ENCODE data around the gene ARCN1. TPM values are rescaled to one million over a fixed set of nuclear protein-coding genes. Genes with fewer than 3 reads are reported as not detected.

The ARCN1 gene
- total and polyA plus RNA-seq, 2 of the 4 experiments (the other 2 are of a cell fraction), result 148 to 212 TPM

DNA sequence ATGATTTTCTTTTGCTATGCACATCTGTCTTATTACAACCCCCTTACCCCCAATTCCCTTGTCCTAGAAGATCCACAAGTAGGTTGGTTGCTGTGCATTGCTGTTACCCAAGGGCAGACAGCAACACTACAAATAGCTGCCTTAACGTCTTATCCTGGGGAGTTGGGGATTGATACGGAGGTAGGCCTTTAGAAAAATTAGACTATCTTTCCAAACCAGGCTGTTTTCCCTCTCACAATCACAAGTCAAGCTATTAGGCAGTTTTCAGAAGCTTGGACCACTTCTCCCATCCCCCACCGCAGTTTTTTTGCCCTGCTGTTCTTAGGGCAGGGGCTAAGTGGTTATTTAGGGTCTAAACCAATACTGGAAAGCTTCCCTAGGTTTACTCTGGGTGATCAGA is 32.4 kb downstream of the ARCN1 start:
- H3K79me1 ChIP-seq (ENCODE audit: low read depth in 1 of 2, low read length in 2 of 2), result peaks cover 14 to 51% of the 10 kb centered on the region in 2 experiments; a peak in 3 of 4 replicates
- no peak overlapping the region for H2BK15ac ChIP-seq (ENCODE audit: low read depth, low read length)
- peak overlapping the region; percentile 11; the same call in 1 of the 2 replicates for H3K56ac ChIP-seq (ENCODE audit: extremely low read depth, insufficient read depth, low read length)
- POLR2A ChIA-PET (ENCODE audit: unreplicated experiment), result interaction anchor here (1.0 kb wide), 1 partner anchor 15 kb away, joined by 4 read pairs; no protein-coding TSS in a partner anchor
- H4K20me1 ChIP-seq (ENCODE audit: insufficient read depth, low read length), result peaks cover 9% of the 10 kb centered on the region
- H3K4me2 ChIP-seq (ENCODE audit: low read depth, low read length), result no peak overlapping the region
- H2AK9ac ChIP-seq (replicated peaks; ENCODE audit: low read depth, low read length, poor library complexity), result no peak overlapping the region
- TF ChIP-seq POLR2A (IDR thresholded peaks at IDR 0.05; ENCODE audit: low read depth, low read length), result 0 out of 2 replicates have a peak, but pooled peaks have one; percentile 17
- no peak for TF ChIP-seq SMC3 (IDR thresholded peaks at IDR 0.05; ENCODE audit: low read depth, low read length)
- no peaks in the 10 kb centered on the region for H3K9me3 ChIP-seq (ENCODE audit: control insufficient read depth, insufficient read depth, low read length)
- no peak overlapping the region for H4K91ac ChIP-seq (ENCODE audit: insufficient read depth, low read depth, low read length)
- peak overlapping the region; percentile 21 for H2BK5ac ChIP-seq (ENCODE audit: low read depth, low read length, poor library complexity, severe bottlenecking)
- peaks cover 31% of the 10 kb centered on the region for H3K4me1 ChIP-seq (ENCODE audit: control insufficient read depth, insufficient read depth, low read length)
- intact Hi-C loops (cut with micrococcal nuclease) (no loop called here), in situ Hi-C loops (cut with MboI; ENCODE audit: low sequenced_read_pairs) (no loop called here), dilution Hi-C loops (cut with HindIII; ENCODE audit: low sequenced_read_pairs, unreplicated experiment) (no loop called here)
- no peak for DNase-seq
- peak overlapping the region; percentile 80; the same call in 1 of the 2 replicates for H3K23ac ChIP-seq (ENCODE audit: low read depth, low read length)
- WGBS, 2 experiments (ENCODE audit: extremely low coverage in 2 of 2, insufficient read length in 1 of 2), result no CpG with 5 or more reads among the region's 3 CpGs
- H3K9ac ChIP-seq (ENCODE audit: low read depth, low read length), result peak overlapping the region; percentile 26
- peaks cover 20% of the 10 kb centered on the region for H3K36me3 ChIP-seq (ENCODE audit: control insufficient read depth, insufficient read depth, low read length)
- H2AK5ac ChIP-seq (ENCODE audit: low read depth, low read length), result no peak overlapping the region
- H3K27me3 ChIP-seq (ENCODE audit: control insufficient read depth, insufficient read depth, low read length), result no peaks in the 10 kb centered on the region
- H2BK20ac ChIP-seq (ENCODE audit: low read depth, low read length), result no peak overlapping the region
- no peak overlapping the region for H3K4me3 ChIP-seq (ENCODE audit: insufficient read depth, low read depth, low read length)
- H3K27ac ChIP-seq (ENCODE audit: insufficient read depth, low read length), result peak overlapping the region; percentile 73; the same call in 1 of the 2 replicates
- H2AFZ ChIP-seq (replicated peaks; ENCODE audit: low read length, poor library complexity), result no peak overlapping the region
- peak overlapping the region; percentile 67 for H3K18ac ChIP-seq (ENCODE audit: low read depth, low read length)
- ATAC-seq (ENCODE audit: low read depth), result no peak
- peaks cover 25% of the 10 kb centered on the region for H3K9me1 ChIP-seq (ENCODE audit: insufficient read depth, low read length)
- CTCF ChIA-PET, result interaction anchor here (1.0 to 1.8 kb wide), 2 partner anchors 10 to 12 kb away, joined by 3 to 6 read pairs; no protein-coding TSS in a partner anchor
- H4K5ac ChIP-seq (ENCODE audit: low read depth, low read length), result peak overlapping the region; percentile 12; the same call in 1 of the 2 replicates
- no TSS peak for BruUV-seq (replicated peaks)
- H2BK120ac ChIP-seq (ENCODE audit: low read depth, low read length), result 0 out of 2 replicates have a peak overlapping the region, but pooled peaks have one; percentile 32
- peak overlapping the region; percentile 34; the same call in 1 of the 2 replicates for H3K14ac ChIP-seq (replicated peaks; ENCODE audit: low read depth, low read length)
- peak overlapping the region in 1 of 2 experiments; percentile 39; a peak in 1 of 4 replicates for H4K8ac ChIP-seq (ENCODE audit: low read depth in 2 of 2, low read length in 2 of 2)
- peak overlapping the region; percentile 57 for H3K4ac ChIP-seq (ENCODE audit: low read depth, low read length)

Measured in IMR-90 (cell line).